GM19324 (cell line): ENCODE results near the gene CALHM1.
"Not testable (repeated sequence)": the region's sequence is repeated elsewhere in the genome, so short reads cannot be mapped to it uniquely, and the experiment has no call there.

Experiments used
- ATAC-seq: cut with Tn5 transposase; IDR thresholded peaks from one replicate; pipeline ENCODE4 v1.9.1; 2021; ENCODE audit warnings: mild to moderate bottlenecking, moderate library complexity; ENCODE audit not compliant: unreplicated experiment, low FRiP score

The CALHM1 gene

DNA sequence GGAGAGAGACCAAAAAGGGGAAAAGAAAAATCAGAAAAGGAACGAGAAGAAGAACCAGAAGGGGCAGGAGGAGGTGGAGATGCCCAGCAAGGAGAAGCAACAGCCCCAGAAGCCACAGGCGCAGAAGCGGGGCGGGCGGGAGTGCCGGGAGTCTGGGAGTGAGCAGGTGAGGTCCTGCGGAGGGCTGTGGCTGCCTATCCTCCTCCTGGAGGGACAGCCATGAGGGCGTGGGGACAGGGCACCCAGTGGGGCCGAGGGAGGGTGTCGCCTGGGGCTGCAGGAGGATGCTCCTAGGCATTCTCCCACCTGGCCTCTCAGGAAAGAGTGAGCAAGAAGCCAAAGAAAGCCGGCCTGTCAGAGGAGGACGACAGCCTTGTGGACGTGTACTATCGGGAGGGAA, 18.3 kb downstream of the CALHM1 start:
- ATAC-seq, result no peak

DNA sequence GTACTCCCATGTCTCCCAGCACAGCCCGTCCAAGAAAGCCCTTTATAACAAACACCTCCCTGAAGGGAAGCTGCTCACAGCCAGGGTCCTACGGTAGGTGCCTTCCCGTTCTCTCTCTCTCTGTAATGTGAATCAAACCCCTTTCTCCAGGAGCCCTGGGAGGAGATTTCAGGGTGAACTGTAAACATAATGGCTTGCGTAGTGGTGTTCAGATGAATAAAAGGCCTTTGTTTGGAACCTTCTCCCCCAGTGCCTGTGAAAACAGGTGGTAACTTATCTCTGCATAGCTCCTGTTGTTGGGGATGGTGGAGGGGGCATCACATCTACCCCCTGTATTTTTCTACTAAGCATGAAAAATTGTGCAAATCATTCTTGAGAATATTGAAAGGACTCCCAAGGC, 18.9 kb downstream of the CALHM1 start:
- ATAC-seq, result no peak

DNA sequence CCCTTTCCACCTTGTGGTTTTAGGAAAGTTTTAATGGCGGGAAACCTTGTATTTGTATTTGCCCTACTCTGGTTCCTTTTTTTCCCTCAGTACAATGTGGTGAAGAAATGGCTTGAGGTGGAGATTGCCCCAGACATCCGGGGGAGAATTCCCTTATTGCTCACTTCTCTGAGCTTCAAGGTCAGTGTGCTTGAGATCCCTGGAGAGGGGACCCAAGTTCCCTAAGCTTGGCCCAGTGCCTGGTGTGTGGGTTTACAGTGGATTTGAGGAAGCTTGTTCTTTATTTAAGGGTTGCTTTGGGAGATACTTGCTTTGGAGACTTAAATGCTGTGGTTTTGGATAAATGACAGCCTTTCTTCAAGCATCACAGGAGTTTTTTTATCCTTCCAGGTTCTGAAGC, 24.8 kb downstream of the CALHM1 start:
- no peak for ATAC-seq

DNA sequence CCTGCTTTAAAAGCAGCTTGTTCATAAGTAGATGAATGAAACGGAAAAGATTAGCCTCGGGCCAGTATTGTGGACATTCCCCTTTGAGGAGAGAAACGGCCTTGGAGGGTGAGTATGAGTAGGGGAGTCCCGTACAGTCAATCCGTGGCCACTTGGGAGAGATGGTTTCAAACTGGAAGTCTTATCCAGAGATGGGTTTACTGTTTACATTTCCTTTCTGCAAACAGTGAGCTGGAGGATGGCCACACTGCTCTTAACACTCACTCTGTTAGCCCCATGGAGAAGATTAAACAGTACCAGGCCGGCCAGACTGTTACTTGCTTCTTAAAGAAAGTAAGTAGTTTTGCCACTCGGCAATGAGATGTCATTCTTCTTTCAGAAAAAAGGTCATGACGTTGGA, 26.8 kb downstream of the CALHM1 start:
- ATAC-seq, result no peak

DNA sequence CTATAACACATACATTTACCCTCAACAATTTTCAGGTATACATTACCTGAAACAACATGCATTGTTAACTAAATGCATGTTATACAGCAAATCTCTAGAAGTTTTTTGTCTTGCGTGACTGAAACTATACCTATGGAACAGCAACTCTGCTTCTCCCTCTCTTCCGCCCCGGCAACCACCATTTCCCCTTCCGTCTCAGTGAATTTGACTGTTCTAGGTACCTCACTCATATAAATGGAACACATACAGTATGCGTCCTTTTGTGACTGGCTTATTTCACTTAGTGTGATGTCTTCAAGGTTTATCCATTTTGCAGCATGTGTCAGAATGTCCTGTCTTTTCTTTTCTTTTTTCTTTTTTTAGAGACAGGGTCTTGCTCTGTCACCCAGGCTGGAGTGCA, 29.1 kb downstream of the CALHM1 start:
- ATAC-seq, result no peak

DNA sequence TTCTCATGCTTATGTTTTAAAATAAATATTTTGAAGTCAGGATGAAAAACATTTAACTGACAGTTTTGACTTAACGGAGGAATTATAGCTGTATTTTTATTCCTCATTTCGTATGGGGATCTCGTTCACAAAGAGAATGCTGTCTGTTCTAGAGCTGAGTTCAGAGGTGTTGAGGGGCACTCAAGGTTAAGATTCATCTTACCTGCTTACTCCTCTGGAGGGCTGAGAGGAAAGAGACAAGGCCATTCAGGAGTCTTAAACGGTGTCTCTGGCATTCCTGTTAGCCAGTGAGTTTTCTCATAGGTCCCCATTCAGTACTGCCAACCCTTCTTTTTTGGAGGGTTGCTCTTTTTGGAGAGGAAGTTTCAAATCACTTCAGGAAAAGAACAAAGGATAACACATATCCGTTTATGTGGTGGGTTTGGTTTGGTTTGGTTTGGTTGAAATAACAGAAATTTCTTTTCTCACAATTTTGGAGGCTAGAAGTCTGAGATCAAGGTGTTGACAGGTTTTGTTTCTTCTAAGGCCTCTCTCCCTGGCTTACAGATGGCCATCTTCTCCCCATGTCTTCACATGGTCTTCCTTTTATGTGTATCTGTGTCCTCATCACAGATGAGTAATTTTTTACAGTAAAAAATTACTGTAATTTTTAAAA, 29.6 kb downstream of the CALHM1 start:
- no peak for ATAC-seq

DNA sequence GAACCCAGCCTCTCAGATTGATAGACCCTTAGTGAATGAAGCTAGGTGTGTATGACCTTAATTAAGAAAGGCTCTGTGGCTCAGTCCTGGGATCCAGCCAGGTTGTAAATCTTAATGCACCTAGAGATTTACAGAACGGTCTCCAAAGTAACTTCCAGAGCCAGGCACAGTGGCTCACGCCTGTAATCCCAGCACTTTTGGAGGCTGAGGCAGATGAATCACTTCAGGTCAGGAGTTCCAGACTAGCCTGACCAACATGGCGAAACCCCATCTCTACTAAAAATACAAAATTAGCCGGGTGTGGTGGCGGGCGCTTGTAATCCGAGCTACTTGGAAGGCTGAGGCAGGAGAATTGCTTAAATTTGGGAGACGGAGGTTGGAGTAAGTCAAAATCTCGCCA, 30.8 kb downstream of the CALHM1 start:
- ATAC-seq, result no peak

DNA sequence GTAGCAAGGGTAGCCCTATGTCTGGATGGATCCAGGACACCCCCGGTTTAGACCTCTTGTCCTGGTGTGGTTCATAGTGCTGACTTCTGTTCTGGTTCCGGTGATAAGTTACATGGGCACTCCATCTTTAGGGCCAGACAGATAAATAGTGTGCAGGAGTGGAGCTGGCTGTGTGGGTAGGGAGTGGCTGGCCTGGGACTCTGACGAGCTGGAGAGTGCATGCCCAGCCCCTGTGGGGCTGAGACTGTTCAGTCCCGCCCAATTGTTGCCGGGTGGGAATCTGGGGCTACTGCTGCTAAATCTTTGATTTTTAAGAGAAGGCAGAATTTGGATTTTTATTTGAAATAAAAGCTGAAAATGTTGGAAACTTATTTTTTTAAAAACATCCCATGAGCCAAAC, 35.0 kb downstream of the CALHM1 start:
- no peak for ATAC-seq

DNA sequence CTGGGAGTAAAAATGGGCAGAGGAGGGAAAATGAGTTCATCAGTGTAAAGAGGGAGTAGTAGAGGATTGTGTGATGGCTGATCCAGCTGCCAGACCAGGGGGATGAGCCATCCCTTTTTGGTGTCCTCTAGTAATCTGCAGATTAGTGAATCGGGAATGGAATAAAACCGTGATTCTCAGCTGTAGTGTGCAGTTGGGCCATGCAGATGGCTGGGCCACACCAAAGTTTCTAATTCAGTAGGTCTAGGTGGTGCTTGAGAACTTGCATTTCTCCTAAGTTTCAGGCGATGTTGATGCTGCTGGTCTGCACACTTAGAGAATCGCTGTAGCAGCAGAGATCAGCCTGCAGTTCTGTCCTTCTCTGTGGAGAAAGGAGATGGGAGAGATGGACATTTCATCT, 39.6 kb downstream of the CALHM1 start:
- no peak for ATAC-seq

DNA sequence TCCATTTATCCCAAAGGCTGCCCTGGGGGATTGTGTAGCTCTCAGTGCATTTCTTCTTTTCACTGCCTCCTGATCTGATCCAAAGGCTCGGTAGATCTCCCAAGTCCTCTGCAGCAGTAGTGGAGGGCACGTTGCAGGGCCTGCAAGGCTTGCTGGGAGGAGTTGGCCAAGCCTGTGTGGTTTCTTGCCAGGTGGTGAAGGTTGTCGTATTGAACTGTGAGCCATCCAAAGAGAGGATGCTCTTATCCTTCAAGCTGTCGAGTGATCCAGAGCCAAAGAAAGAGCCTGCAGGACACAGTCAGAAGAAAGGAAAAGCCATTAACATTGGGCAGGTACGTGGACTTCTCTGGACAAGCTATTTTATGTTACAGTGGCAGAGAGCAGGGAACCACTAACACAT, 41.1 kb downstream of the CALHM1 start:
- no peak for ATAC-seq

DNA sequence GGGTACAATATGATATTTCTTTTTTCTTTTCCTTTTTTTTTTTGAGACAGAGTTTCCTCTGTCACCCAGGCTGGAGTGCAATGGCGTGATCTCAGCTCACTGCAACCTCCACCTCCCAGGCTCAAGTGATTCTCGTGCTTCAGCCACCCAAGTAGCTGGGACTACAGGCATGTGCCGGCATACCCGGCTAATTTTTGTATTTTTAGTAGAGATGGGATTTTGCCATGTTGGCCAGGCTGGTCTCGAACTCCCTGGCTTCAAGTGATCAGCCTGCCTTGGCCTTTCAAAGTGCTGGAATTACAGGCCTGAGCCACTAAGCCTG, 41.6 kb downstream of the CALHM1 start:
- not testable (repeated sequence) for ATAC-seq

DNA sequence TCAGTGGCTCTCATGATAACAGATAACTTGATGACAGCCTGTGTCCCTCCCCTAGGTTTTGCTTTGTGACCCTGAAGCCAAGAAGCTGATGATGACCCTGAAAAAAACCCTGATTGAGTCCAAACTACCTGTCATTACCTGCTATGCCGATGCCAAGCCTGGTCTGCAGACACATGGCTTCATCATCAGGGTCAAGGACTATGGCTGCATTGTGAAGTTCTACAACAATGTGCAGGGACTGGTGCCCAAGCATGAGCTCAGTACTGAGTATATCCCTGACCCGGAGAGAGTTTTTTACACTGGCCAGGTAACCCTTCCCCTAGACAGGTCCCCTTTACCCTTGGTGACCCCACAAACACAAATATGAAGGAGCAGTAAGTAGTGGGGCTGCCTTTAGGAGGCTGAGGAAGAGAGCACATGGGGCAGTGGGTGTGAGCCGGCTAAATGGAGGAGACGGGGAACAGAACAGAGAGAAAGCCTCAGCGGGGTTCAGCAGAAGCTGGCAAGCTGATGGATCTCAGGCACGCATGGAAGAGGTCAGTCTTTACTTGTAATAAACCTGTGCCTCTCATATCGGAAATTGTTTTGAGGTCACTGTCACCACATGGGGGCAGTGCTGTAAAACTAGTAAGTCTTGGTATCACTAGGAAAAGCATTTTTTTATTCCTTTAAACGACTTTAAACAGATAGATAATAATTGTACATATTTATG, 42.1 kb downstream of the CALHM1 start:
- no peak for ATAC-seq

DNA sequence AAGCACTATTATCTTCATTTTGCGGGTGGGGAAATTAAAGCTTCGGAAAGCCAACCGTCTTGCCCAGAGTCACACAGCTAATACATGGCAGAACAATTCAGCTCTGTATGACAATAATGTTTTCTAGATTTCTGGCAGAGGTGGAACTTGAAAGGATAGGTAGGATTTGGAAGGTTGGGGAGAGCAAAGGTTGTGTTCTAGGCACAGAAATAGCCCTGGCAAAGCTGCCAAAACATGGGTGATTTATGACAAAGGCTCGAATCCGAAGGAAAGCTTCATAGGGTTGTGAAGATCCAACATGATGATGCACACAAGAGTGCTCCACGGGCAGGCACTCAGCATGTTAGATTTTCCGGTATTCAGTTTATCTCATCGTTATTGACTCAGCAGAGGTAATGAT, 43.1 kb downstream of the CALHM1 start:
- no peak for ATAC-seq

DNA sequence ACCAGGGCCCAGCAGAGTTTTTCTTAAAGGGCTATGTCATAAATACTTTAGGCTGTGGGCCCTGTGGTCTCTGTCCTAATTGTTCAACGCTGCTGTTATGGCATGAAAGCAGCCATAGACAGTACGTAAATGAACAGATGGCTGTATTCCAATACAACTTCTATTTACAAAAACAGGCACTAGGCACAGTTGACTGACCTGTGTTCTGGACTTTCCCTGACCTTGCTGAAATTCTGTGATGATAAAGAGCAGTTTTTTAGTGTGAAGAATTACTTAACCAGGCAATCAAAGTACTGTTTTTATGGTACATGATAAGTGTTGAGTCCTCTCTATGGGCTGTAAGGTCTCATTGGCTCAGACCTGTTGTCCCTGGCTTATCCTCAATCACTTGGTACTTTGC, 45.1 kb downstream of the CALHM1 start:
- ATAC-seq, result no peak
